HG02981 (cell line): ENCODE data around the gene ZNF227.
"Not testable (repeated sequence)": the region's sequence is repeated elsewhere in the genome, so short reads cannot be mapped to it uniquely, and the experiment has no call there.

Experiments
- ATAC-seq: cut with Tn5 transposase; IDR thresholded peaks from one replicate; pipeline ENCODE4 v1.9.1; 2021; ENCODE audit warnings: mild to moderate bottlenecking, moderate library complexity; ENCODE audit not compliant: unreplicated experiment

ZNF227 gene

GRCh38 chr19:44236384-44236783, 24.1 kb downstream of the ZNF227 start:
- ATAC-seq: no peak

GRCh38 chr19:44252332-44252731, 40.0 kb downstream of the ZNF227 start:
- ATAC-seq: not testable (repeated sequence)

- ATAC-seq: not testable (repeated sequence)
These were observed 41.1 kb downstream of the ZNF227 start for GRCh38 chr19:44253392-44253791.

GRCh38 chr19:44254496-44254895, 42.2 kb downstream of the ZNF227 start:
- no peak for ATAC-seq

GRCh38 chr19:44255705-44256411, 43.5 kb downstream of the ZNF227 start:
- no peak for ATAC-seq

GRCh38 chr19:44258136-44258535, 45.8 kb downstream of the ZNF227 start:
- ATAC-seq: no peak

GRCh38 chr19:44258835-44259413, 46.6 kb downstream of the ZNF227 start:
- no peak for ATAC-seq

GRCh38 chr19:44260343-44260681, 48.0 kb downstream of the ZNF227 start:
- no peak for ATAC-seq

- ATAC-seq: no peak
These were observed 48.5 kb downstream of the ZNF227 start for GRCh38 chr19:44260695-44261446.

GRCh38 chr19:44277331-44277730, 65.0 kb downstream of the ZNF227 start:
- ATAC-seq: no peak

- ATAC-seq: no peak
These were observed 65.9 kb downstream of the ZNF227 start for GRCh38 chr19:44278181-44278690.

GRCh38 chr19:44280916-44281315, 68.6 kb downstream of the ZNF227 start:
- no peak for ATAC-seq

GRCh38 chr19:44282846-44283245, 70.5 kb downstream of the ZNF227 start:
- no peak for ATAC-seq

- ATAC-seq: no peak
These were observed 72.6 kb downstream of the ZNF227 start for GRCh38 chr19:44284968-44285367.
